ENCODE results near the gene RBFOX1.
A peak's percentile ranks its signal among the peaks of the same experiment; 100 is the strongest.

Gene RBFOX1

DNA sequence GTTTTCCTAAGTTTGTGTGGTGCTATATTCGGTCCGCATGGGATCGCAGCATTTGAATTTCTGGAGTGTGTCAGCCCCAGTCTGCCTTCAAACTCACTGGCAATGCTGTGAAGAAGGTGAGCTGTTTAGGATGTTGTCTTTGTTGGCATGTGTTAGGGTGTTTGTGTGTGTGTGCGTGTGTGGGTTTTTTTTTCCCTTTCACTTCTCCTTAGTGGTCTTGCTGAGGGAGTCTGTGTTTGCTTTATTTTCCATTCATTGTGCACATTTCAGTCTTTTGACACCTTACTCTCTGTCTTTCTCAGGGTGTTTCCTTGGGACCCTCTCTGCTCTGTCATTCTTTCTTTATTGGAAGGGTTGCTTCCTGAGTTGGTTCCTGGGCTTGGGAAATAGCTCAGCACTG, 27.7 kb upstream of the RBFOX1 start:
- H3K9me3 ChIP-seq (ENCODE audit: low read length) = no peaks in the 10 kb centered on the region
- H3K79me2 ChIP-seq (ENCODE audit: insufficient read depth, low read length) = no peaks in the 10 kb centered on the region
- H2AFZ ChIP-seq (ENCODE audit: low read length) = no peak overlapping the region
- H3K4me3 ChIP-seq (ENCODE audit: low read depth, low read length, poor library complexity, severe bottlenecking) = no peak overlapping the region
- no peaks in the 10 kb centered on the region for H4K20me1 ChIP-seq (ENCODE audit: insufficient read depth, low read length)
- no peaks in the 10 kb centered on the region for H3F3A ChIP-seq (ENCODE audit: insufficient read depth, low read length)
- no peak overlapping the region for H3K4me2 ChIP-seq (ENCODE audit: low read length)
- H3K9ac ChIP-seq (ENCODE audit: low read length) = no peak overlapping the region
- H3K9me2 ChIP-seq (ENCODE audit: low read depth, low read length) = no peaks in the 10 kb centered on the region
- H3K27ac ChIP-seq (ENCODE audit: low read depth, low read length, poor library complexity, severe bottlenecking) = no peak overlapping the region
- no peaks in the 10 kb centered on the region for H3K36me3 ChIP-seq (ENCODE audit: insufficient read depth, low read length)
- H3K4me1 ChIP-seq (ENCODE audit: insufficient read depth, low read length, severe bottlenecking) = no peaks in the 10 kb centered on the region
- no peak for TF ChIP-seq EZH2 (IDR thresholded peaks at IDR 0.05; ENCODE audit: borderline replicate concordance, low read length)
- TF ChIP-seq, protein P1, sequence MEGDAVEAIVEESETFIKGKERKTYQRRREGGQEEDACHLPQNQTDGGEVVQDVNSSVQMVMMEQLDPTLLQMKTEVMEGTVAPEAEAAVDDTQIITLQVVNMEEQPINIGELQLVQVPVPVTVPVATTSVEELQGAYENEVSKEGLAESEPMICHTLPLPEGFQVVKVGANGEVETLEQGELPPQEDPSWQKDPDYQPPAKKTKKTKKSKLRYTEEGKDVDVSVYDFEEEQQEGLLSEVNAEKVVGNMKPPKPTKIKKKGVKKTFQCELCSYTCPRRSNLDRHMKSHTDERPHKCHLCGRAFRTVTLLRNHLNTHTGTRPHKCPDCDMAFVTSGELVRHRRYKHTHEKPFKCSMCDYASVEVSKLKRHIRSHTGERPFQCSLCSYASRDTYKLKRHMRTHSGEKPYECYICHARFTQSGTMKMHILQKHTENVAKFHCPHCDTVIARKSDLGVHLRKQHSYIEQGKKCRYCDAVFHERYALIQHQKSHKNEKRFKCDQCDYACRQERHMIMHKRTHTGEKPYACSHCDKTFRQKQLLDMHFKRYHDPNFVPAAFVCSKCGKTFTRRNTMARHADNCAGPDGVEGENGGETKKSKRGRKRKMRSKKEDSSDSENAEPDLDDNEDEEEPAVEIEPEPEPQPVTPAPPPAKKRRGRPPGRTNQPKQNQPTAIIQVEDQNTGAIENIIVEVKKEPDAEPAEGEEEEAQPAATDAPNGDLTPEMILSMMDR (IDR thresholded peaks at IDR 0.05; ENCODE audit: low read length) = no peak
- H3K27me3 ChIP-seq (ENCODE audit: insufficient read depth, low read length) = no peaks in the 10 kb centered on the region

DNA sequence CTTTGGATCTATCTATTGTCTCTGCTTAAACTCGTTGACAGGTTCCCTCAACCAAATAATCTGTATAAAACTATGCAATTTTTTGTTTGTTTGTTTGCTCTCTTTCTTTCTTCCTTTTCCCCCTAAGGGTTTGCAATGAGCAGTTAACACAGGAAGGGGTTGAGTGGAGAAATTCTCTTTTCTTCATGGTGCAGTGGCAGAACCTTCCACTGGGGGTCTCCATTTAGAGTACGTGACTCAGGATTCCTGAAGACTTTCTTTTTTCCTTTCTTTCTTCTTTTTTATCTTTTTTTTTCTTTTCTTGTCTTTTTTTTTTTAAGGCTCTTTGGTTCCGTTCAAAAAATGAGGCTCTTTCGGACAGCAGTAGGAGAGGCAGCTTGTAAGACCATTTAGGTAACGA, 19.5 kb upstream of the RBFOX1 start:
- H3K4me2 ChIP-seq (ENCODE audit: low read length) = no peak overlapping the region
- no peak overlapping the region for H3K4me3 ChIP-seq (ENCODE audit: low read depth, low read length, poor library complexity, severe bottlenecking)
- no peaks in the 10 kb centered on the region; the same call in 1 of the 2 replicates for H3K27me3 ChIP-seq (ENCODE audit: insufficient read depth, low read length)
- no peak overlapping the region for H3K27ac ChIP-seq (ENCODE audit: low read depth, low read length, poor library complexity, severe bottlenecking)
- H3K9me2 ChIP-seq (ENCODE audit: low read depth, low read length) = no peaks in the 10 kb centered on the region
- TF ChIP-seq, protein P1 (IDR thresholded peaks at IDR 0.05; ENCODE audit: low read length) = peak; percentile 46
- no peak for TF ChIP-seq EZH2 (IDR thresholded peaks at IDR 0.05; ENCODE audit: borderline replicate concordance, low read length)
- H3K9me3 ChIP-seq (ENCODE audit: low read length) = no peaks in the 10 kb centered on the region
- no peaks in the 10 kb centered on the region for H3K79me2 ChIP-seq (ENCODE audit: insufficient read depth, low read length)
- no peaks in the 10 kb centered on the region for H3K36me3 ChIP-seq (ENCODE audit: insufficient read depth, low read length)
- no peak overlapping the region for H3K9ac ChIP-seq (ENCODE audit: low read length)
- H4K20me1 ChIP-seq (ENCODE audit: insufficient read depth, low read length) = no peaks in the 10 kb centered on the region
- H3K4me1 ChIP-seq (ENCODE audit: insufficient read depth, low read length, severe bottlenecking) = no peaks in the 10 kb centered on the region
- H3F3A ChIP-seq (ENCODE audit: insufficient read depth, low read length) = no peaks in the 10 kb centered on the region
- H2AFZ ChIP-seq (ENCODE audit: low read length) = no peak overlapping the region

DNA sequence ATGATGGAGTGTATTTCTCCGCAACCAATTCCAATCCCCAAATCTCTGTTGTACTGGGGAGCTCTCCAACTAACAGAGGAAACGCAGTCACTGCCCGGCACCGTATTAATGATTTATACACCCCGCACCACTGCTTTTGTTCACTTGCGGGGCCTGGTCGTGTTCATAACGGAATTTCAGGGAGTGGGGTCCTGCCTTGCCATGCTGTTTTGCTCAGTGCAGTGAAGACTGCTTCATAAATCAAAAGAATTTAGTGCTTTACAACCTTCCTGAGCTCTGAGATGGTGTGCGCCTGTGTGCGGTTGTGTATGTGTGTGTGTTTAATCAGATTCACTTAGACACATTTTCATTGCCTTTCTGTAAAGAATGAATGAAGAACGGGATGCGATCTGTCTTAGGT, 18.5 kb upstream of the RBFOX1 start:
- H3K9me3 ChIP-seq (ENCODE audit: low read length) = no peaks in the 10 kb centered on the region
- H3K4me2 ChIP-seq (ENCODE audit: low read length) = no peak overlapping the region
- no peaks in the 10 kb centered on the region for H3K4me1 ChIP-seq (ENCODE audit: insufficient read depth, low read length, severe bottlenecking)
- no peak overlapping the region for H2AFZ ChIP-seq (ENCODE audit: low read length)
- no peak overlapping the region for H3K4me3 ChIP-seq (ENCODE audit: low read depth, low read length, poor library complexity, severe bottlenecking)
- TF ChIP-seq, protein P1 (IDR thresholded peaks at IDR 0.05; ENCODE audit: low read length) = no peak
- no peak for TF ChIP-seq EZH2 (IDR thresholded peaks at IDR 0.05; ENCODE audit: borderline replicate concordance, low read length)
- no peaks in the 10 kb centered on the region for H3K9me2 ChIP-seq (ENCODE audit: low read depth, low read length)
- H3F3A ChIP-seq (ENCODE audit: insufficient read depth, low read length) = no peaks in the 10 kb centered on the region
- no peaks in the 10 kb centered on the region for H3K79me2 ChIP-seq (ENCODE audit: insufficient read depth, low read length)
- H3K9ac ChIP-seq (ENCODE audit: low read length) = no peak overlapping the region
- no peak overlapping the region for H3K27ac ChIP-seq (ENCODE audit: low read depth, low read length, poor library complexity, severe bottlenecking)
- H3K27me3 ChIP-seq (ENCODE audit: insufficient read depth, low read length) = no peaks in the 10 kb centered on the region; the same call in 1 of the 2 replicates
- H3K36me3 ChIP-seq (ENCODE audit: insufficient read depth, low read length) = no peaks in the 10 kb centered on the region
- no peaks in the 10 kb centered on the region for H4K20me1 ChIP-seq (ENCODE audit: insufficient read depth, low read length)

Data from OCI-LY1 (cell line).